Caki2 (cell line): ENCODE data around the gene CHDH. TPM values are rescaled to one million over a fixed set of nuclear protein-coding genes. Genes with fewer than 3 reads are reported as not detected.

ENCODE experiments used
- DNase-seq: peaks from one replicate; pipeline ENCODE4 v3.0.0-alpha.2; 2015; ENCODE audit warnings: low read depth
- in situ Hi-C: cut with HindIII; loops from 2 replicates; pipeline ENCODE4 v1.10.0; 2016; ENCODE audit warnings: low sequenced_read_pairs, low pct_unique_long_range_greater_than_20kb, mixed read lengths
- total RNA-seq: library from RNA; depleted of rRNA; stranded (reverse); fragments of >200 nt; shearing (Covaris generic); gene quantifications from 2 replicates; pipeline ENCODE4 v1.2.3, GENCODE V29; 2014; ENCODE audit warnings: low replicate concordance; rRNA removed

The CHDH gene, protein sequence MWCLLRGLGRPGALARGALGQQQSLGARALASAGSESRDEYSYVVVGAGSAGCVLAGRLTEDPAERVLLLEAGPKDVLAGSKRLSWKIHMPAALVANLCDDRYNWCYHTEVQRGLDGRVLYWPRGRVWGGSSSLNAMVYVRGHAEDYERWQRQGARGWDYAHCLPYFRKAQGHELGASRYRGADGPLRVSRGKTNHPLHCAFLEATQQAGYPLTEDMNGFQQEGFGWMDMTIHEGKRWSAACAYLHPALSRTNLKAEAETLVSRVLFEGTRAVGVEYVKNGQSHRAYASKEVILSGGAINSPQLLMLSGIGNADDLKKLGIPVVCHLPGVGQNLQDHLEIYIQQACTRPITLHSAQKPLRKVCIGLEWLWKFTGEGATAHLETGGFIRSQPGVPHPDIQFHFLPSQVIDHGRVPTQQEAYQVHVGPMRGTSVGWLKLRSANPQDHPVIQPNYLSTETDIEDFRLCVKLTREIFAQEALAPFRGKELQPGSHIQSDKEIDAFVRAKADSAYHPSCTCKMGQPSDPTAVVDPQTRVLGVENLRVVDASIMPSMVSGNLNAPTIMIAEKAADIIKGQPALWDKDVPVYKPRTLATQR
- 0.03 and 22.1 TPM in 2 replicates for total RNA-seq

DNA sequence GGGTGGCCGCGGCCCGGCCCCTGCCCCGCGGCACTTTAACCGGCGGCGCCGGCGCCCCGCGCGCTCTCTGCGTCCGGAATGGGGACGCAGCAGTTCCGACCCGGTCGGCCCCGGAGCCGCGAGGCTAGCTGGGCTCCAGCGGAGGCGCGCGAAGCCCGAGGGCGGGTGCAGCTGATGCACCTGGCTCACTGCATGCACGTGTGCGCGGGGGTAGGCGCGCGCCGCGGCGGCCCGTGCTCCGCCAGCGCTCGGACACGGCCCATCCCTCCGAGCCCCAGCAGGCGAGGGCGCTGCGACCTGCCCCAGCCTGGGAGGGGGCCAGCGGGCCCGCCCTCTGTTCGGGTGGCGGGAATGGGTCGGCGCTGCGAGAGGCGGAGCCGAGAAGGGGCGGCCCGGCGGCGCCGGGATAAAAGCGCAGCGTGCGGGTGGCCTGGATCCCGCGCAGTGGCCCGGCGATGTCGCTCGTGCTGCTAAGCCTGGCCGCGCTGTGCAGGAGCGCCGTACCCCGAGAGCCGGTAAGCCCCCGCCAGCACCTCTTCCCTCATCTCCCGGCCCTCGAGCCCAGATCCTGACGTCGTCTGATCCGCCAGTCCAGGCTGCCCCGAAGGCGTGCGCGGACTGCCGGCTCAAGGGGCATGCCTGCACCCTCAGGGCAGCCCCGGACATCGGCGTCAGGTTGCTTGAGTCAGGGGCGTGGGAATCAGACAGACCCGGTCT is at the start of gene CHDH, which contains the start of gene IL17RB:
Gene CHDH, minus strand, starts transcription at position 286 of the 717 bp plus-strand sequence. CDS start 22,411 bp downstream, outside the sequence.
Gene IL17RB, plus strand, starts transcription at position 435 of the 717 bp plus-strand sequence. Its CDS starts 21 bp downstream, at position 456.
- in situ Hi-C loops = no loop called here
- peak; percentile 52 for DNase-seq

DNA sequence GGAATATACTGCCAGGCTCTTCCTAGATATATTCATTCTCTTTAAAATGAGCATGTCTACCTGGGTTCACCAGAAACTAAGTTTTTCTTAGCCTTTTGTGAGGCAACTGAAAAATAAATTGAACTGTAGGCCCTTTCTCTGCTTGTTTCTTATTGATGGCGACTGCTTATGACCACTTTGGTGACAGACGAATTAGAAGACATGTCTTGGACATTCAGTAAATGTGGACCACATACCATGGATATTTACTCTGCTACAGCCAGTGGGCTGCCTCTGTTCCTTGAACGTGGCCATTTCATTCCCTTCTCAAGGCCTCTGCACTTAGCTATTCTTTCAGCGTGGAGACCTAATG is 46.0 kb upstream of the CHDH start:
- in situ Hi-C loops = no loop called here
- DNase-seq = no peak

DNA sequence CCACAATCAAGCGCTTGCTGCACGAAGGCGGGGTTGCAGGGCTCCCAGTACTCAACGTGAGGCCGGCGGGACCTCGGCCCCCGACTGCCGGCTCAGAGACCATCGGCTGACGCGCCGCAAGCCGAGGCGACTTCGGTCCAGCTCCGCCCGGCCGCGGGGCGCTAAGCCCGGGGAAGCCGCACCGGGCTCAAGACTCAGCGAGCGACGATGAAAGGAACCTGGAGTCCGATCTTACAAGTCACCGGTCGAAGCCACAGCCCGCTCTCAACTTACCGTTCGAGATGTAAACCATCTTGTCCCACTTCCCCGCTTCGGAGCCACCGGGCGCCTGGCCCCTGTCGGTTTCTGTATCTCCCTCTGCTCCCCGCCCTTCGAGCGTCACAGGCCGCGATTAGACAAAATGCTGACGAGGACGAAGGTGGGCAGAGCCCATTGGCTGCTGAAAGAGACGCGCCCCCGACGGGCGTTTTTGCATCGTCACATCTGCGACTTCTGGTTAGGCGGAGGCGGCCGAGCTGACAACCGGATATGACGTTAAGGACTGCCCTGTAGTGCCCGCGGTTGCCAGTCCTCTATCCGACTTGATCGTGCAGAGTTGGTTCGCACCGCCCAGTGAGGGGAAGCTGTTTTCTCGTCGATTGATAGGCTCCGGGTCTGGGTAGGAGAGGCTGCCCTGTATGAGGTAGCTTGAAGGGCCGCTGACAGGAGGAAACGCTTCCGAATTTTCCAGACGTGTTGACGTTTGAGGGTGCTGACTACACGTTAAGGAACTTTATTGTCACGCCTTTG is 45.5 kb upstream of the CHDH start, which contains the start of gene SELENOK:
Gene SELENOK, minus strand, starts transcription at position 363 of the 789 bp plus-strand sequence.
- in situ Hi-C loops = no loop called here
- peak; percentile 96 for DNase-seq

DNA sequence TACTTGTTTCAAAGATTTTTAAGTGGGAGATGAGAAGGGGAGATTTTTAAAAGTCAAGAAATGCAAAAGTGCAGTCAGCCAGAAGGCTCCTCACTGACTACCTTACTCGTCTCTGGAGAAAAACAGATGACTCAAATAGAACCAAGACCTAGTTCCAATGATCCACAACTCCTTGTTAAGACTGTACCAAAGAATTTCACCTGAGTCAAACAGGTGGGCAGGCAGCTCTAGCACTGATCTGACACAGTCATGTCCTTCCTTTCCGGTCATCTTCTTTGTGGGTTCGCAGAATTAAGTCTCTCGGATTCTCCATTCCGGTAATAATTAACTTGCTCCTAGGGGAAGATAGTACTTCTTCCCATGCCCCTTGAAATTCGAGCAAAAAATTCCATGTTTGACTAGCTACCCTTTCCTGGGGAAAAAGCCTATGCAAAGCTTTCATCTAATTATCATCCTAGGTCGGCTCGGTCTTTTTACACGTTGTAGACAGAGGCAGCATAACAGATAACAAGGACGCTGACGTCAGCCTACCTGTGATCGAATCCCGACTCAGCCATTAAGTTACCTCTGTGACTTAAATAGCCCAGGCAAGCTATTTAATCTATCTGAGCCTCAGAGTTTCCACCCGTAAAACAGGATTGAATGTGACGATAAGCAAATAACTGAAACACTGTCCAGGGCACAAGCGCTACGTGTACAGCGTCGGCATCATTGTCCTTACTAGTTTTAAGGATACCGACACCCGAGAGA is 44.7 kb upstream of the CHDH start:
- peak; percentile 45 for DNase-seq
- in situ Hi-C loops = no loop called here

DNA sequence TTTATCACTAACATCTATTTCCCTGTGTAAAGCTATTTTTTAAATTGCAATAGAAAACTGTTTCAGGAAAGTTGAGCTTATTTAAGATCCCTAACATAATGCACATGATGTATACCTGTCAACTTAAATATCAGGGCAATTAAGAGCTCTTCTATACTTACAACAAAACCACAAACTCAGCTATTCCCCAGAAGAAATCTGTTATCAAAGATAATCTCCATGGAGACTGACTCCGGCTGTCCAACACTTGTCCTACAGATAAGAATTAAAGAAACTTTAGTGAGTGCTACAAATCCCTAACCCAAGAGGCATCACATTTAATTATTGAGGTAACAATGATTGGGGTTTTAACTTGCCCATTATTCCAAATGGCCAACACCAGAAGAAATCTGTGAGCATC is 42.0 kb upstream of the CHDH start:
- no peak for DNase-seq
- in situ Hi-C loops = no loop called here

DNA sequence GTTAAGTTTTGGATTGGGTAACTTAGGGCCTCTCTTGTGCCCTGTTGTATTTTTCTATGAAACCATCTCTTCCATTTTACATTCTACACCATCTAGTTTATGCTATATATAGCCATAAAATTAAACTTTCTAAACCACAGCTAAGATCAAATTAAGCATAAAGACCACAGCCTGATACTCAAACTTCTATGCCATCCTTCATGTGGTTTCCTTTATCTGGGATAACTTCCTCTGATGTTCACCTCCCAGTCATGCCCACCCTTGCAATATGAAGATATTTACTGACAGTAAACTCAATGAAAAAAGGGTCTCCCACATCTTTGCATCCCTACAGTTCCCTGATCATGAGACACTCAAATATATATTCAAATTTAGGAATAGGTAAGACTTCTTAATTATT is 41.2 kb upstream of the CHDH start:
- in situ Hi-C loops = no loop called here
- DNase-seq = no peak

DNA sequence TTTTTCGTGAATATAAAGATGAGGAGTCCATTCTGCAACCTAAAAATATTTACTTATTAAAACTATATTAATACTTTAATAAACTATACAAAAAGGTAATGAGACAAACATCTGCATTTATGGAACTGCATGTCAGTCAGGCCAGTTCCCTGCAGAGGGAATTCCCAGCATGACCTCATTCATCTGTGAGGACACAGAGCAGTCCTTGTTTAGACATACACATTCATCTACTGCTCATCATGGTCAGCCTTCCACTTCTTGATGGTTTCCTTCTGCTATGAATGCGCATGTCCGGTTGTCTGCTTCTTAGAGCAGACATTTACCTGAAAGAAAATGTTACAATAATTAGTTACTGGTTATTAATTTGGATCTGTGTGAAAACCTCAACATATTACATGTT is 39.0 kb upstream of the CHDH start:
- DNase-seq = no peak
- in situ Hi-C loops = no loop called here

DNA sequence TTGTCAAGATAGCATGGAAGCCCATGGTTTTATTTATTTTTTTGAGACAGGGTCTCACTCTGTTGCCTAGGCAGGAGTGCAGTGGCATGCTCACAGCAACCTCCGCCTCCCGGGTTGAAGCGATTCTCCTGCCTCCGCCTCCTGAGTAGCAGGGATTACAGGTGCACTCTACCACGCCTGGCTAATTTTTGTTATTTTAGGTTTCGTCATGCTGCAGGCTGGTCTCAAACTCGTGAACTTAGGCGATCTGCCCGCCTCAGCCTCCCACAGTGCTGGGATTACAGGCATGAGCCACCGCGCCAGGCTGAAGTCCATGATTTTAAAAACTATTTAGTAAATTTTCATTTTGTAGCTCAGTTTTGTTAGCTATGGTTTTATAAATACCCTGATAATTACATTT is 38.4 kb upstream of the CHDH start:
- DNase-seq = no peak
- in situ Hi-C loops = no loop called here

DNA sequence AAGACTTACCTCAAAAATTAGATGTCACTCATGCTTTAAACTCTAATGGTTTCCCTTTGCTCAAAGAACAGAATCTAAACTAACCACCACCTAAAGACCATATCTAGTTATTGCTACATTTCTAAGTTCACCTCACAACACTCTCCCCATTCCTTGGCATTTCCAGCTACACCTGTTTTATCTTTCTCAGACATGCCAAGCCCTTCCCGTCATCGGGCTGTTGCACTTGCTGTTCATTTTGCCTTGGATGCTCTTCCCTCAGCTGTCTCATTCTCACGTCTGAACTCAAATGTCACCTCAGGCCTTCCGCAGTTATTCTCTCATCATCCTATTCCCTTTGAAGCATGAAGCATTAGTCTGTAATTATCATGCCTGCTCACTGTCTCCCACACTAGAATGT is 36.8 kb upstream of the CHDH start:
- no peak for DNase-seq
- in situ Hi-C loops = no loop called here

DNA sequence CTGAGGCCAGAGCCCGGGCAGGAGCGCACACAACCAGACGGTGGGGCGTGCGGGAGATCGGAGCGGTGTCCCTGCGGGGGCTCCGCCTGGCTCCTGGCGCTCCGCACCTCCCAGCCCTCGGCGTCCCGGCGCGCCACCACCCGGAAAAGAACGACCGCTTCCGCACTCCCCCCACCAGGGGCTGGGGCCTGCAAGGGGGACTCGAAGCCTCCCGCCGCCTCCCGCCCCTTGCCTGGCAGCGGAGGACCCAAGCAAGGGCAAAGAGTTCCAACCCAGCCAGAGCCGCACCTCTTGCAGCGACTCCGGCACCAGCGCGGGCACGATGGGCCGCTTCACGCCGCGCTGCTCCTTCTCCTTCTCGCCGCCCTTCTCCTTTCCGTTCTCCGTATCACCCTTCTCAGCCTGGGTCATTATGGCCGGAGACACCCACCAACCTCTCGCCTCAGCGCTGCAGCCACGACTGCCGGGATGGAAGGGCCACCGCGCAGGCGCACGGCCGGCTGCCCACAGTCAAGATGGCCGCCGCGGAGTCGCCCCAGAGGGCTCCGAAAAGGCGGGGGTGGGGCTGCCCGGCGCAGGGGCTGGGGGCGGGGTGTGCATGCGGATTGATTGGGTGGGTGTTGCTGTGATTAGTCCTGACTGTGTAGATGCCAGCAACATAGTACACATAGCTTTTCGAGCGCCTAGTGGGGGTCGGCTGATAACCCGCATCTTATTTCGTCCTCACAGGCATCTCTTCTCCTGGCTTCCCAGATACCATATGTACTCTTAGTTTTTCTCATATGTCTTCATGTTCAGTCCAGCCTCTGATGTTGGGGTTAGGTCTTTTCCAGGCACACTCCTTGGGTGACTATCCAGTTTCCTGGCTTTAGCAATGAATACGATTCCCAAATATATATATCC is 35.7 kb upstream of the CHDH start, which contains the start of gene ACTR8:
Gene ACTR8, minus strand, starts transcription at position 462 of the 903 bp plus-strand sequence. Its CDS starts 51 bp downstream, at position 411.
- in situ Hi-C loops = no loop called here
- DNase-seq = peak; percentile 72

DNA sequence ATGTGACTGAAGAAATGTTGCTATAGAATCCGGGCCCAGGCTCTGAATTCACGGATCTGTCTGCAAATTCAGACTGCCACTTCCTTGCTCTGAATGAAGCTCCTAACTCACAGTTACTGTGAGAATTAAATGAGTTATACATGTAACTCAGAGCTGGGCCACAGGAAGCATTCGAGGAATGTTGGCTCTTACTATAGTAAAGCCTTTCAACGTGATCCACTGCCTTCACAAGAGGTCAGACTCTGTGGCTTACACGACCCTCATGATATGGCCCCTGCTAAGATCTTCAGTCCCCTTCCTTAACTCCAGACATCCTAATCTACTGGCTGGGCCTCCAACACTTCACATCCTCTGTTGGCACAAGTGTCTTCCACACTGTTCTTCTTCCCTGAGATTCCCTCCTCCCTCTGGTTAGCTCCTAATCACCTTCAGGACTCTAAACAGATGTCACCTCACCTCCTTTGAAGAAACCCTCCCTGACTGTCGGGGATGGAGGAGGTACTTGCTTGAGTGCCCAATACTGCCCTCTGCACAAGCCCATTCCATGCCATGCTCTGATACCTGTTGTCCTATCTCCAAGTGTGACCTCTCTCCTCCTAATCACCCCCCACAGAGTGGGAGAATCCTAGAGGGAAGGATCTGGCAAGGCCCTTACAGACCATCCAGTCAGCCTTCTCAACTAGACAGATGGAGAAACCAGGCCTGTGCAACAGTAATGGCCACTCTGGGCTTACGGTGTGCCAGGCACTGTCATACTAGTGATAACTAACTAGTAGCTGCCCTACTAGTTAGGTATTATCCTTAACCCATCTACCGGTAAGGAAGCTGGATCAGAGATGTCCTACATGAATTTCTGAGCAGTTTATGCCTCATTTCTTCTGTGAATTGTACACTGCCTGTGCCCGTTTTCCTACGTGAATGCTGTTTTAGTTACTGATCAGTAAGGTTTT is 34.5 kb upstream of the CHDH start:
- in situ Hi-C loops = no loop called here
- DNase-seq = no peak

DNA sequence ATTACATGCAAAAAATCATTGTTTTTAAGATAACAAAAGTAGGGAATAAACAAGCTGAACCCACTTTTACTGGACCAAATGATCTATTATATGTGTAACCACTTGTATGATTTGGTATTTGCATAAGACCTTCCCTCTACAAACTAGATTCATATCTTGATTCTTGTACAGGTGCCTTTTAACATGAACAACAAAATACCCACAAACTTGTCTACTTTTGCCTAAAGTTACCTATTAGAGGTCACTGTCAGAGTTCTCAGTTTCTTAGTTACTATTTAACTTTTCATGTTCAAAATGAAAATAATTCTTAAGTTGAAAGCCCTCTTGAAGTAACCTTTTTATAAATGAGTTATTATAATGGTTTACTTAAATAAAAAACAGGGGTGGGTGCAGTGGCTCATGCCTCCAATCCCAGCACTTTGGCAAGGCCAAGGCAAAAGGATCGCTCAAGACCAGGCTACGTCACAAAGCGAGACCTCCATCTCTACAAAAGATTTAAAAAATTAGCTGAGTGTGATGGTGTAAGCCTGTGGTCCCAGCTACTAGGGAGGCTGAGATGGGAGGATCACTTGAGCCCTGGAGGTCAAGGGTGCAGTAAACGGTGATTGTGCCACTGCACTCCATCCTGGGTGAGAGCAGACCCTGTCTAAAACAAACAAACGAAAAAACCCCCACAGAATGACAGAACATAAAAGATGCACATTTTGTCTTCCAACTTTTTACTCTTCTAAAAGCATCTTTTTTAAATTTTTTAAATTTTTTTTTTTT is 19.7 kb upstream of the CHDH start:
- DNase-seq = no peak
- in situ Hi-C loops = no loop called here

DNA sequence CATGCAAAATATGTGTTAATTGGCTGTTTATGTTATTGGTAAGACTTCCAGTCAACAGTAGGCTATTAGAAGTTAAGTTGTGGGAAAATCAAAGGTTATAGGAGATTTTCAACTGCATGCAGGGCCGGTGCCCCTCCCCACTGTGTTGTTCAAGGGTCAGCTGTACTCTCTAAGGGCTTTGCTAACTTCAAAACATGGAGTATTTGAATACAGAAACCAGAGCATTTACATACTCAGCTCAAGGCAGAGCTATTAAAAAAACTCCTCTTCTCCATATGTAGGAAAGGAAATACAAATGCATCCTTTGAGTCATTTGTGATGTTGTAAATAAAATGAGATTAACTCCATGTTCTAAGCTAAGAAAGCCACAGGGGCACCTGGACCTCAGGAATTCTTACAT is 16.9 kb upstream of the CHDH start:
- no peak for DNase-seq
- in situ Hi-C loops = no loop called here

DNA sequence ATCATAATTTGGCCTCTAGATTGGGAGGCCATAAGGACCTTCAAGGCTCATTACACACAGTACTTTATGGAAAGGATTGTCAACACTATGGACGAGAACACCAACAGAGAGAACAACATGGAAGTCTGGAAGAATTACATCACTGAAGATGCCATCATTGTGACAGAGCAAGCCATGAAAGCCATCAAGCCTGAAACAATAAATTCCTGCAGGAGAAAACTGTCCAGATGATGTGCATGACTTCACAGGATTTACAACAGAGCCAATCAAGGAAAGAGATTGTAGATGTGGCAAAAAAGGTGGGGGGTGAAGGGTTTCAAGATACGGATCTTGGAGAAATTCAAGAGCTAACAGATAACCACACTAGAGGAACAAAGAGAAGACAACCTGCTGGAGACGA is 16.0 kb upstream of the CHDH start:
- peak; percentile 62 for DNase-seq
- in situ Hi-C loops = no loop called here

DNA sequence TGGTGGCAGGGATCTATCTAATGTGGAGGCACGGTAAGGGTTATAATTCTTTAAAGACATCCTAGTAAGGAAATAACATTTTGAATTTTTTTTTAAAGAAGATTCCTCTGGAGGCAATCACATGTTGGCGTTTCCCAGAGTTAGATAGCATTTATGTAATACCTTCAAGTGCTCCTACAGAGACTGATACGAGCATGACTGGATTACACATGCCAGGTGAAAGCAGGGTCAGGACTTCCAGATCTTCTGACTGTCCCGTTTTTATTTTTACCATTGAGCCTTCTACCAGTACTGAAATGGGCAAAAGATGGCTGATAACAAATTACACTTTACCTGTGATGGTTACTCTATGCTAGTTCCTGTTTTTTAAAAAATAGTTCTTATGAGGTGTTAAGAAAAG is 14.0 kb upstream of the CHDH start:
- no peak for DNase-seq
- in situ Hi-C loops = no loop called here
